ENCODE data around the gene SYNE1. TPM values are rescaled to one million over a fixed set of nuclear protein-coding genes. Genes with fewer than 3 reads are reported as not detected.

SYNE1 gene
- total RNA-seq, 1 donor from 2014 or later = 43.8 TPM

GRCh38 chr6:152218887-152219286, 418.3 kb downstream of the SYNE1 start:
- Mint-ChIP-seq H3K4me3 (ENCODE audit: low read depth) (no peak overlapping the region), H3K36me3 (ENCODE audit: insufficient read depth) (peaks cover 43% of the 10 kb centered on the region), H3K4me1 (ENCODE audit: low read depth) (peaks cover 2% of the 10 kb centered on the region), H3K9me3 (ENCODE audit: low read depth) (peaks cover 11% of the 10 kb centered on the region), H3K27me3 (no peaks in the 10 kb centered on the region), H3K27ac (no peak overlapping the region)
- no peak for DNase-seq (ENCODE audit: low spot score, unreplicated experiment)
- TF ChIP-seq CTCF (IDR thresholded peaks at IDR 0.05; ENCODE audit: unreplicated experiment) = no peak

GRCh38 chr6:152212437-152212836, 424.7 kb downstream of the SYNE1 start:
- H3K36me3 Mint-ChIP-seq (ENCODE audit: insufficient read depth) = peaks cover 16% of the 10 kb centered on the region
- H3K27me3 Mint-ChIP-seq = no peaks in the 10 kb centered on the region
- TF ChIP-seq CTCF (IDR thresholded peaks at IDR 0.05; ENCODE audit: unreplicated experiment) = no peak
- no peak overlapping the region for H3K27ac Mint-ChIP-seq
- H3K4me3 Mint-ChIP-seq (ENCODE audit: low read depth) = no peak overlapping the region
- no peak for DNase-seq (ENCODE audit: low spot score, unreplicated experiment)
- no peaks in the 10 kb centered on the region for H3K9me3 Mint-ChIP-seq (ENCODE audit: low read depth)
- peaks cover 4% of the 10 kb centered on the region for H3K4me1 Mint-ChIP-seq (ENCODE audit: low read depth)

GRCh38 chr6:152209211-152209610, 428.0 kb downstream of the SYNE1 start:
- TF ChIP-seq CTCF (IDR thresholded peaks at IDR 0.05; ENCODE audit: unreplicated experiment) = no peak
- H3K27ac Mint-ChIP-seq = no peak overlapping the region
- DNase-seq (ENCODE audit: low spot score, unreplicated experiment) = no peak
- H3K36me3 Mint-ChIP-seq (ENCODE audit: insufficient read depth) = peaks cover 26% of the 10 kb centered on the region
- H3K9me3 Mint-ChIP-seq (ENCODE audit: low read depth) = no peaks in the 10 kb centered on the region
- no peak overlapping the region for H3K4me3 Mint-ChIP-seq (ENCODE audit: low read depth)
- peaks cover 9% of the 10 kb centered on the region for H3K4me1 Mint-ChIP-seq (ENCODE audit: low read depth)
- no peaks in the 10 kb centered on the region for H3K27me3 Mint-ChIP-seq

- Mint-ChIP-seq H3K27me3 (no peaks in the 10 kb centered on the region), H3K9me3 (ENCODE audit: low read depth) (no peaks in the 10 kb centered on the region), H3K36me3 (ENCODE audit: insufficient read depth) (peaks cover 26% of the 10 kb centered on the region), H3K4me3 (ENCODE audit: low read depth) (no peak overlapping the region), H3K4me1 (ENCODE audit: low read depth) (peaks cover 9% of the 10 kb centered on the region), H3K27ac (peak overlapping the region; percentile 76)
- no peak for TF ChIP-seq CTCF (IDR thresholded peaks at IDR 0.05; ENCODE audit: unreplicated experiment)
- DNase-seq (ENCODE audit: low spot score, unreplicated experiment) = no peak
Measured at GRCh38 chr6:152207915-152208714, 429.0 kb downstream of the SYNE1 start.

GRCh38 chr6:152206072-152206818, 430.9 kb downstream of the SYNE1 start:
- Mint-ChIP-seq H3K27ac (no peak overlapping the region), H3K27me3 (no peaks in the 10 kb centered on the region), H3K4me3 (ENCODE audit: low read depth) (no peak overlapping the region), H3K9me3 (ENCODE audit: low read depth) (no peaks in the 10 kb centered on the region), H3K36me3 (ENCODE audit: insufficient read depth) (peaks cover 24% of the 10 kb centered on the region), H3K4me1 (ENCODE audit: low read depth) (peaks cover 9% of the 10 kb centered on the region)
- TF ChIP-seq CTCF (IDR thresholded peaks at IDR 0.05; ENCODE audit: unreplicated experiment) = peak; percentile 44
- DNase-seq (ENCODE audit: low spot score, unreplicated experiment) = no peak
